Breast epithelium (tissue), 3 donors: ENCODE measurements around the gene CCDC170.

Experiments
- CTCF ChIP-seq, 3 donors: fragments of 450-650 bp; IDR thresholded peaks; one replicate each; pipeline ENCODE4 v1.5.1; 2016 to 2017; ENCODE audit warnings: antibody characterized with exemption in 3 of 3, mild to moderate bottlenecking in 3 of 3, moderate library complexity in 3 of 3
- POLR2A ChIP-seq: fragments of 450-650 bp; IDR thresholded peaks from one replicate; pipeline ENCODE4 v1.6.1; 2016; ENCODE audit warnings: antibody characterized with exemption, mild to moderate bottlenecking, moderate library complexity
- POLR2AphosphoS5 ChIP-seq, 3 donors: sonication (generic); formaldehyde crosslinking; IDR thresholded peaks; one replicate each; pipeline ENCODE4 v1.6.1; 2017; ENCODE audit warnings: antibody characterized with exemption in 3 of 3

GRCh38 chr6:151490996-151491395 lies 2.8 kb upstream of the CCDC170 start:
- TF ChIP-seq CTCF (IDR thresholded peaks at IDR 0.05), result no peak
- no peak for TF ChIP-seq POLR2AphosphoS5 (IDR thresholded peaks at IDR 0.05)
- TF ChIP-seq POLR2A, result no peak
